ENCODE data around the gene TWIST2.

DNA sequence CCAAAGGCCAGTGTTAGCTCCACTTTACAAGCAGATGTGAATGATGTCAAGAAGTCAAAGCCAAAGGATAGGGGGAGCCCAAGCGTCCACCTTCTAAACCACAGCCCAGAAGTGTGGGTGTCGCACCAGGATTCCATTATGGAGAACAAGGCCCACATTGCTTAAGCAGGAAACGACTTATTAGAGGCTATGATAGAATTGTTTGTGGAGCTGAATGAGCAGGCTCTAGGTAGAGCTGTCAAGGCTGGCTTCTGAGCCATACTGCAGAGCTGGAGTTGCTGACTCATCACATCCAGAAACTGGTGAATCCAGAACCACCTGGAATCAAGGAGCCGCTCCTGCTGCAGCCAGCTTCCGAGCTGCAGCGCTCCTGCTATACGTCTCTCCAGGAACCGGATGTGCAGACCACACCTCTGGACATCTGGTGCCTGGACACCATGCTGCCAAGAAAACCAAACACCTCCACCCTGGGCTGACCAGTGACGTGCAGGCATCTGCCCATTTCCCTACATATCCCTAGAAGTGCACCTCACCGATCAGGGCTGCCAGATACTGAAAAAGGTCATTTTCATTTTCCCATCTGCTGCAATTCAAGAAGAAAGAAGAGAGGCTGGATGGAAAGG, 6.2 kb upstream of the TWIST2 start:
- TF ChIP-seq, protein P1, sequence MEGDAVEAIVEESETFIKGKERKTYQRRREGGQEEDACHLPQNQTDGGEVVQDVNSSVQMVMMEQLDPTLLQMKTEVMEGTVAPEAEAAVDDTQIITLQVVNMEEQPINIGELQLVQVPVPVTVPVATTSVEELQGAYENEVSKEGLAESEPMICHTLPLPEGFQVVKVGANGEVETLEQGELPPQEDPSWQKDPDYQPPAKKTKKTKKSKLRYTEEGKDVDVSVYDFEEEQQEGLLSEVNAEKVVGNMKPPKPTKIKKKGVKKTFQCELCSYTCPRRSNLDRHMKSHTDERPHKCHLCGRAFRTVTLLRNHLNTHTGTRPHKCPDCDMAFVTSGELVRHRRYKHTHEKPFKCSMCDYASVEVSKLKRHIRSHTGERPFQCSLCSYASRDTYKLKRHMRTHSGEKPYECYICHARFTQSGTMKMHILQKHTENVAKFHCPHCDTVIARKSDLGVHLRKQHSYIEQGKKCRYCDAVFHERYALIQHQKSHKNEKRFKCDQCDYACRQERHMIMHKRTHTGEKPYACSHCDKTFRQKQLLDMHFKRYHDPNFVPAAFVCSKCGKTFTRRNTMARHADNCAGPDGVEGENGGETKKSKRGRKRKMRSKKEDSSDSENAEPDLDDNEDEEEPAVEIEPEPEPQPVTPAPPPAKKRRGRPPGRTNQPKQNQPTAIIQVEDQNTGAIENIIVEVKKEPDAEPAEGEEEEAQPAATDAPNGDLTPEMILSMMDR (IDR thresholded peaks at IDR 0.05; ENCODE audit: low read length), result no peak
- no peak for TF ChIP-seq EZH2 (optimal IDR thresholded peaks at IDR 0.05; ENCODE audit: low read depth, low read length)
- no peak for TF ChIP-seq EZH2phosphoT487 (IDR thresholded peaks at IDR 0.05; ENCODE audit: low read length)
